Lung (tissue), 16 donors: Measurements from ENCODE around the gene DCXR. TPM values are rescaled to one million over a fixed set of nuclear protein-coding genes. Genes with fewer than 3 reads are reported as not detected.

Experiments used
- ATAC-seq: fragments of 200-7000 bp; cut with Tn5 transposase; one replicate; pipeline ENCODE4 v1.9.1; 2020; ENCODE audit warnings: moderate number of reproducible peaks; ENCODE audit not compliant: insufficient read depth, low FRiP score
- DNase-seq, 3 donors: peaks; one replicate each; pipeline ENCODE4 v3.0.0-alpha.2; 2013 to 2017
- H3K27ac ChIP-seq, 2 donors: one replicate each; pipeline ENCODE4 v1.5.1; 2013; ENCODE audit warnings: mild to moderate bottlenecking in 2 of 2, moderate library complexity in 2 of 2, control low read depth in 1 of 2, inconsistent platforms in 1 of 2, low read depth in 1 of 2, low read length in 1 of 2
- H3K27me3 ChIP-seq, 3 donors: one replicate each; pipeline ENCODE4 v1.5.1; 2013; ENCODE audit warnings: low read length in 2 of 3; ENCODE audit not compliant: control insufficient read depth in 3 of 3, insufficient read depth in 3 of 3
- H3K36me3 ChIP-seq, 4 donors: one replicate each; pipeline ENCODE4 v1.5.1; 2013; ENCODE audit warnings: low read length in 4 of 4, mild to moderate bottlenecking in 1 of 4, moderate library complexity in 1 of 4; ENCODE audit not compliant: control insufficient read depth in 4 of 4, insufficient read depth in 4 of 4
- H3K4me1 ChIP-seq, 5 donors: one replicate each; pipeline ENCODE4 v1.5.1; 2013; ENCODE audit warnings: low read length in 5 of 5, mild to moderate bottlenecking in 2 of 5, moderate library complexity in 1 of 5; ENCODE audit not compliant: control insufficient read depth in 5 of 5, insufficient read depth in 5 of 5
- H3K4me3 ChIP-seq: one replicate; pipeline ENCODE4 v1.5.1; 2013; ENCODE audit warnings: mild to moderate bottlenecking, control low read depth, moderate library complexity
- H3K9ac ChIP-seq, 2 donors: one replicate each; pipeline ENCODE4 v1.5.1; 2013; ENCODE audit warnings: low read length in 2 of 2, control low read depth in 1 of 2; ENCODE audit not compliant: insufficient read depth in 1 of 2
- H3K9me3 ChIP-seq, 4 donors: one replicate each; pipeline ENCODE4 v1.5.1; 2013; ENCODE audit warnings: low read length in 3 of 4, mild to moderate bottlenecking in 1 of 4, moderate library complexity in 1 of 4; ENCODE audit not compliant: control insufficient read depth in 4 of 4, insufficient read depth in 3 of 4
- WGBS, 2 donors: extraction: QIAGEN DNeasy Blood & Tissue Kit; methylation state at CpG; one replicate each; pipeline ENCODE4 v1.1.7; 2013; 5-methylcytosine and 5-hydroxymethylcytosine counted together
- long read RNA-seq, 5 donors: transcript quantifications; one replicate each; lab custom pipeline, GENCODE V29; 2026
- polyA plus RNA-seq, 2 donors: library from polyadenylated mRNA; stranded (reverse); fragments of 200-250 nt; gene quantifications; one replicate each; pipeline ENCODE4 v1.2.1, GENCODE V29; 2013
- total RNA-seq, 2 donors: library from RNA; depleted of rRNA in 1 of 2; stranded (reverse); fragments of >200 nt in 1 of 2; gene quantifications; one replicate each; pipeline ENCODE4 v1.2.1, GENCODE V29; 2014 to 2021
- TF ChIP-seq, protein P1 (sequence below): IDR thresholded peaks from 2 replicates; pipeline ENCODE4 v1.5.1; 2012; ENCODE audit warnings: mild to moderate bottlenecking; ENCODE audit errors: control extremely low read depth, extremely low read depth
- donor health status: control.
- donor health status: control.
- donor health status: Bipolar disorder and iron deficiency.
- donor health status: healthy.
- donor health status: DM: yes; HTN: yes; CAD: no.

DCXR gene
- total RNA-seq (100 to 1,000 TPM in 1 of 2 donors, 10 to 100 TPM in 1; 41.6 to 218 TPM), polyA plus RNA-seq (100 to 1,000 TPM; 193 to 246 TPM)
- long read RNA-seq, donor 1, transcript DCXR-201 (8 exons, 887 nt), result major isoform, 36 of 53 reads
- long read RNA-seq, donor 1, partial matches to known transcripts, result 7 of 53 reads
- long read RNA-seq, donor 1, other reads (novel, unspliced or antisense), result 0 of 53 reads
- long read RNA-seq, donor 2, transcript DCXR-201 (8 exons, 887 nt), result major isoform, 21 of 26 reads
- long read RNA-seq, donor 2, partial matches to known transcripts, result 0 of 26 reads
- long read RNA-seq, donor 2, other reads (novel, unspliced or antisense), result 0 of 26 reads
- long read RNA-seq, donor 3, transcript DCXR-201 (8 exons, 887 nt), result major isoform, 20 of 24 reads
- long read RNA-seq, donor 3, partial matches to known transcripts, result 0 of 24 reads
- long read RNA-seq, donor 3, other reads (novel, unspliced or antisense), result 0 of 24 reads
- long read RNA-seq, donor 4, transcript DCXR-201 (8 exons, 887 nt), result major isoform, 25 of 34 reads
- long read RNA-seq, donor 4, partial matches to known transcripts, result 5 of 34 reads
- long read RNA-seq, donor 4, other reads (novel, unspliced or antisense), result 0 of 34 reads
- long read RNA-seq, donor 5, transcript DCXR-213 (7 exons, 915 nt), result minor isoform, 8 of 81 reads
- long read RNA-seq, donor 5, transcript DCXR-201 (8 exons, 887 nt), result major isoform, 41 of 81 reads
- long read RNA-seq, donor 5, partial matches to known transcripts, result 18 of 81 reads
- long read RNA-seq, donor 5, other reads (novel, unspliced or antisense), result 7 of 81 reads

DNA sequence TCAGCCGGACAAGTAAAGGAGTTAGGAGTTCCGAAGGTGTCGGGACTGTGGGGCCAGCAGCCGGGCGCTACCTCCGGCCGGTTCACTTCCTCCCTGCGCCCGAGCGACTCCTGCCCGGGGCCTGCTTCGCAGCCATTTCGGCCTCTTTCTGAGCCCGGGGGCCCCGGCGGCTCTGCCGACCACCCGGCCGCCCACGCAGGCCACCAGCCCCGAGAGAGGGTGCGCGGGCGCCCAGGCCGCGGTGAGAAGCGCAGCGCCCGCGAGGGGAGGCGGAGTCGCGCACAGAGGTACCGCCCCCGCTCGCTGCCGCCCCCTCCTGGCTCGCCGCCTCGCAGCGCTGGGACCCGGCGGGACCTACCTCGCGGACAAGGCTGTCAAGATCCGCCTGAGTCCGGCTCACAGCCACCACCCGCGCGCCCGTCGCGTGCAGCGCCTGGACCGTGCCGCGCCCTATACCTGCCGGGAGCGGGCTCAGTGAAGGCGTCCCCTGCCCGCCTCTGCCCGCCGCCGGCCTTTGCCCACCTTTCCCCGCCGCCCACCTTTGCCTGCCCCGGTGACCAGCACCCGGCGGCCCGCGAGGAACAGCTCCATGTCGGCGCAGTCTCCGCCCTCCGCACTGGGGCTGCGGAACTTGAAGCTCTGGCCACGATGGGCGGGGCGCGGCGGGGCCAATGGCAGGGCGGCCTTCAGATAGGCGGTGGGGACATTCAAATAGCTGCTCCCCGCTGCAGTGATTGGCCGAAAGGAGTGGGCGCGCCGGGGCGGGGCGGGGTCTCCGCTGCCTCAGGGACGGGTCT lies at the start of gene DCXR:
DCXR (minus strand) TSS at position 606 of the 797 bp plus-strand sequence; CDS start at position 591, 15 bp downstream.
- H3K4me1 ChIP-seq, result peaks cover 0 to 13% (median 9%) of the 10 kb centered on the region in 5 donors

DNA sequence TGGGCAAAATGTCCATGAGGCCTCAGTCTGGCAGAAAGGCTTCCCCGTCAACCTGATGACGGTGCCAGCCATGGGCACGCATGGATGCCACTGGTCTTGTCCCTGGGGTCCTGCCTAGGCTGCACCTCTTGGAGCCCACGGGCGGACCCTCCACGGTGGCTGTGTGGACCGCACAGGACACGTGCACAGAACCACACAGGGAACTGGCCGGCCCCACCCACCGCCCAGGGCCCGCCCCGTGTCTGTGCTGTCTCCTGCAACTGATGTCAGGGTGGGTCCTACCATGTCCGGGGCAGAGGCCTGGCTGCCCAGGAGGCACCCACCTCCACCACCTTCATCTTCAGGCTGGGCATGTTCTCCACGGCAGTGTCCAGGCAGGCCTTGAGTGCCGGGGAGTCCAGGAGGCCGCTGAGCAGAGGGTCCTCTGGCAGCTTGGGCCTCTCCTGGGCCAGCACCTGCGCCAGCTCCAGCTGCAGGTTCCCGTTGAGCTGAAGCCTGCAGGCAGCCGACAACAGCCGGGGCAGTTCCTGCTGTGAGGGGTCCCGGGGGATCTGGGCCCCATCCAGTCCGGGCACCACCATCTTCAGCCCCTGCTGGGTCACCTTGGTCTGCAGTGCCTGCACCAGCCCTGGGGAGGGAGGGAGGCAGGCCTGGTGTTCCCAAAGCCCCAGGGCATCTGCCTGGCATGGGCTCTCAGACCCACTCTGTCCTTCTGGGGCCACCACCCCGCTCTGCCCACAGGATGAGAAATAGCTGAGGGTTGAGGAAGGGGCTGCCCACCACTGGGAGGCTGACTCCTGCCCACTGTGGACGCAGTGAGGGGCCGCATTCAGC lies 48.7 kb upstream of the DCXR start:
- Histone ChIP-seq H3K4me1 (no peaks in the 10 kb centered on the region), H3K9me3 (no peaks in the 10 kb centered on the region), H3K4me3 (no peak overlapping the region), H3K9ac (no peak overlapping the region), H3K36me3 (peaks cover 4 to 99% (median 20%) of the 10 kb centered on the region in 4 donors), H3K27ac (no peak overlapping the region), H3K27me3 (no peaks in the 10 kb centered on the region)
- no peak for DNase-seq
- TF ChIP-seq, protein P1, sequence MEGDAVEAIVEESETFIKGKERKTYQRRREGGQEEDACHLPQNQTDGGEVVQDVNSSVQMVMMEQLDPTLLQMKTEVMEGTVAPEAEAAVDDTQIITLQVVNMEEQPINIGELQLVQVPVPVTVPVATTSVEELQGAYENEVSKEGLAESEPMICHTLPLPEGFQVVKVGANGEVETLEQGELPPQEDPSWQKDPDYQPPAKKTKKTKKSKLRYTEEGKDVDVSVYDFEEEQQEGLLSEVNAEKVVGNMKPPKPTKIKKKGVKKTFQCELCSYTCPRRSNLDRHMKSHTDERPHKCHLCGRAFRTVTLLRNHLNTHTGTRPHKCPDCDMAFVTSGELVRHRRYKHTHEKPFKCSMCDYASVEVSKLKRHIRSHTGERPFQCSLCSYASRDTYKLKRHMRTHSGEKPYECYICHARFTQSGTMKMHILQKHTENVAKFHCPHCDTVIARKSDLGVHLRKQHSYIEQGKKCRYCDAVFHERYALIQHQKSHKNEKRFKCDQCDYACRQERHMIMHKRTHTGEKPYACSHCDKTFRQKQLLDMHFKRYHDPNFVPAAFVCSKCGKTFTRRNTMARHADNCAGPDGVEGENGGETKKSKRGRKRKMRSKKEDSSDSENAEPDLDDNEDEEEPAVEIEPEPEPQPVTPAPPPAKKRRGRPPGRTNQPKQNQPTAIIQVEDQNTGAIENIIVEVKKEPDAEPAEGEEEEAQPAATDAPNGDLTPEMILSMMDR, result no peak
- ATAC-seq, result no peak
- 90 to 94% methylated on average over 25 of the region's 25 CpGs for WGBS, 2 donors

More for the DNA sequence above, at the start of gene DCXR:
- H3K4me3 ChIP-seq, result peak within 1 kb of the TSS; percentile 56
- no peaks in the 10 kb centered on the region for H3K27me3 ChIP-seq
- 1% methylated on average over 77 to 92 of the region's 92 CpGs for WGBS, 2 donors
- ATAC-seq (peak; percentile 95), DNase-seq (peak; percentile 97 to 98 (median 97))
- TF ChIP-seq, protein P1, result peak; percentile 59
- peak within 1 kb of the TSS; percentile 97 to 98 for H3K27ac ChIP-seq
- peaks cover 0 to 4% (median 0%) of the 10 kb centered on the region in 4 donors for H3K36me3 ChIP-seq
- peak within 1 kb of the TSS; percentile 56 to 63 for H3K9ac ChIP-seq
- H3K9me3 ChIP-seq, result no peaks in the 10 kb centered on the region
